Sigmoid colon (tissue), 4 donors: ENCODE measurements around the gene LUC7L3.

Experiments used
- CTCF ChIP-seq, 4 experiments: fragments of 450-650 bp in 3 of 4; fragments of 200-600 bp in 1 of 4; IDR thresholded peaks; one replicate each; pipeline ENCODE4 v1.5.1; 2016 to 2019; ENCODE audit warnings: antibody characterized with exemption in 4 of 4, mild to moderate bottlenecking in 3 of 4, moderate library complexity in 2 of 4
- EP300 ChIP-seq, 4 donors: sonication (generic); formaldehyde crosslinking; IDR thresholded peaks; one replicate each; pipeline ENCODE4 v1.6.1; 2017; ENCODE audit warnings: antibody characterized with exemption in 4 of 4
- POLR2A ChIP-seq, 2 donors: fragments of 450-650 bp; IDR thresholded peaks; one replicate each; pipeline ENCODE4 v1.6.1; 2016; ENCODE audit warnings: antibody characterized with exemption in 2 of 2, mild to moderate bottlenecking in 2 of 2, moderate library complexity in 2 of 2
- POLR2AphosphoS5 ChIP-seq, 4 donors: sonication (generic); formaldehyde crosslinking; IDR thresholded peaks; one replicate each; pipeline ENCODE4 v1.6.1; 2017; ENCODE audit warnings: antibody characterized with exemption in 4 of 4

- TF ChIP-seq CTCF (IDR thresholded peaks at IDR 0.05) (no peak), POLR2AphosphoS5 (IDR thresholded peaks at IDR 0.05) (no peak), POLR2A (IDR thresholded peaks at IDR 0.05) (no peak), EP300 (IDR thresholded peaks at IDR 0.05) (no peak)
These were observed 80.8 kb downstream of the LUC7L3 start for GRCh38 chr17:50800196-50800700.
